Cardiac muscle cell (in vitro differentiated cells and primary cell): ENCODE data around the gene EFL1. TPM values are rescaled to one million over a fixed set of nuclear protein-coding genes. Genes with fewer than 3 reads are reported as not detected.
"Not testable (repeated sequence)": the region's sequence is repeated elsewhere in the genome, so short reads cannot be mapped to it uniquely, and the experiment has no call there.

Experiments used
- DNase-seq, 2 donors: peaks; one replicate each; pipeline versions ENCODE4 v3.0.0 to v3.0.0-alpha.2; 2010 to 2017; ENCODE audit warnings: low read depth in 1 of 2, low spot score in 1 of 2
- H3K27ac ChIP-seq: fragments of 200-600 bp; sonication (generic); 2 replicates; pipeline ENCODE4 v1.5.1; 2016
- H3K27me3 ChIP-seq: fragments of 200-600 bp; sonication (generic); 2 replicates; pipeline ENCODE4 v1.6.0; 2016; ENCODE audit warnings: control low read depth
- H3K36me3 ChIP-seq: fragments of 200-600 bp; sonication (generic); 2 replicates; pipeline ENCODE4 v1.5.1; 2016; ENCODE audit warnings: control low read depth
- H3K4me1 ChIP-seq: fragments of 200-600 bp; sonication (generic); 2 replicates; pipeline ENCODE4 v1.8.1; 2017; ENCODE audit warnings: low read depth, mild to moderate bottlenecking, mixed run types
- H3K4me3 ChIP-seq: fragments of 200-600 bp; sonication (generic); 2 replicates; pipeline ENCODE4 v1.5.1; 2016; ENCODE audit warnings: mild to moderate bottlenecking
- H3K9me3 ChIP-seq: fragments of 200-600 bp; sonication (generic); 2 replicates; pipeline ENCODE4 v1.5.1; 2017; ENCODE audit warnings: low read depth, mild to moderate bottlenecking, control low read depth
- polyA plus RNA-seq: library from polyadenylated mRNA; unstranded; fragments of >200 nt; fragmentation: Nextera tagmentation; extraction: Ambion mirVana; gene quantifications from 2 replicates; pipeline ENCODE4 v1.2.1, GENCODE V29; 2016
- total RNA-seq: library from RNA; depleted of rRNA; stranded (reverse); fragments of >200 nt; gene quantifications from 2 replicates; pipeline ENCODE4 v1.2.3, GENCODE V29; 2016
- TF ChIP-seq, protein P1 (sequence below): IDR thresholded peaks from 2 replicates; pipeline ENCODE4 v1.5.1; 2012; ENCODE audit warnings: low read depth, mild to moderate bottlenecking, low read length

Gene EFL1
- total and polyA plus RNA-seq, 2 experiments from 2014 or later, result 46.7 to 54.8 TPM

- not testable (repeated sequence) for H3K36me3 ChIP-seq
These were observed 20.6 kb downstream of the EFL1 start for GRCh38 chr15:82241836-82242499.

GRCh38 chr15:82239685-82240391 is 22.7 kb downstream of the EFL1 start:
- H3K27ac ChIP-seq, result peak overlapping the region; percentile 77
- H3K9me3 ChIP-seq, result no peaks in the 10 kb centered on the region
- no peak overlapping the region for H3K4me3 ChIP-seq
- no peak for DNase-seq
- peaks cover 41% of the 10 kb centered on the region for H3K4me1 ChIP-seq
- H3K27me3 ChIP-seq, result no peaks in the 10 kb centered on the region
- H3K36me3 ChIP-seq, result peaks cover 4% of the 10 kb centered on the region
- TF ChIP-seq, protein P1, sequence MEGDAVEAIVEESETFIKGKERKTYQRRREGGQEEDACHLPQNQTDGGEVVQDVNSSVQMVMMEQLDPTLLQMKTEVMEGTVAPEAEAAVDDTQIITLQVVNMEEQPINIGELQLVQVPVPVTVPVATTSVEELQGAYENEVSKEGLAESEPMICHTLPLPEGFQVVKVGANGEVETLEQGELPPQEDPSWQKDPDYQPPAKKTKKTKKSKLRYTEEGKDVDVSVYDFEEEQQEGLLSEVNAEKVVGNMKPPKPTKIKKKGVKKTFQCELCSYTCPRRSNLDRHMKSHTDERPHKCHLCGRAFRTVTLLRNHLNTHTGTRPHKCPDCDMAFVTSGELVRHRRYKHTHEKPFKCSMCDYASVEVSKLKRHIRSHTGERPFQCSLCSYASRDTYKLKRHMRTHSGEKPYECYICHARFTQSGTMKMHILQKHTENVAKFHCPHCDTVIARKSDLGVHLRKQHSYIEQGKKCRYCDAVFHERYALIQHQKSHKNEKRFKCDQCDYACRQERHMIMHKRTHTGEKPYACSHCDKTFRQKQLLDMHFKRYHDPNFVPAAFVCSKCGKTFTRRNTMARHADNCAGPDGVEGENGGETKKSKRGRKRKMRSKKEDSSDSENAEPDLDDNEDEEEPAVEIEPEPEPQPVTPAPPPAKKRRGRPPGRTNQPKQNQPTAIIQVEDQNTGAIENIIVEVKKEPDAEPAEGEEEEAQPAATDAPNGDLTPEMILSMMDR, result no peak

More at GRCh38 chr15:82241836-82242499, 20.6 kb downstream of the EFL1 start:
- H3K27me3 ChIP-seq, H3K27ac ChIP-seq, H3K9me3 ChIP-seq, H3K4me3 ChIP-seq: not testable (repeated sequence)
- DNase-seq, result peak in 1 of 2 donors; percentile 7
- H3K4me1 ChIP-seq, result peaks cover 50% of the 10 kb centered on the region

GRCh38 chr15:82237944-82238534 is 24.5 kb downstream of the EFL1 start:
- not testable (repeated sequence) for DNase-seq, H3K4me3 ChIP-seq, H3K27me3 ChIP-seq, H3K27ac ChIP-seq, H3K9me3 ChIP-seq, H3K36me3 ChIP-seq
- peaks cover 29% of the 10 kb centered on the region for H3K4me1 ChIP-seq

DNA sequence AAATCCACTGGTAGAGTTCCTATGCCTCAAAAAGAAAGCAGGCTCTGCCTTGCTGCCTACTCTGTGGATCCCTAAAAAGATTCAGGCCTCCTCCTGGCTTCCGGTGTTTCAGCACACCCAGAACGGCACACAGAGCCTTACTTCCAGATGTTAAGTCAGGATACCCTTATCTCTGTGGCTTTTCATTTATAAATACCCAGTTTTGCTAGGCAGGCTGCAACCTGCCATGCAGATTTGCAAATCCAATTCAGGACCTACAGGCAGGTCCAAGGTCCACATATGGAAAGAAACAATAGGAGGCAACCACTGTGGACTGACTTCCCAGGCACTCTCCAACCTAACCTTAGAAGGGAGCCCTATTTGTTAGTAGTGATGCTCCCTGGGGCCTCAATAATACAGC is 30.7 kb downstream of the EFL1 start:
- TF ChIP-seq, protein P1, result no peak
- Histone ChIP-seq H3K27me3 (no peaks in the 10 kb centered on the region), H3K4me3 (no peak overlapping the region), H3K9me3 (no peaks in the 10 kb centered on the region), H3K36me3 (peaks cover 15% of the 10 kb centered on the region), H3K4me1 (peaks cover 22% of the 10 kb centered on the region), H3K27ac (peak overlapping the region; percentile 15)
- no peak for DNase-seq

GRCh38 chr15:82231233-82231632 is 31.3 kb downstream of the EFL1 start:
- TF ChIP-seq, protein P1, result no peak
- DNase-seq, result no peak
- Histone ChIP-seq H3K27me3 (no peaks in the 10 kb centered on the region), H3K36me3 (peaks cover 15% of the 10 kb centered on the region), H3K4me1 (peaks cover 19% of the 10 kb centered on the region), H3K4me3 (no peak overlapping the region), H3K9me3 (no peaks in the 10 kb centered on the region), H3K27ac (no peak overlapping the region)

DNA sequence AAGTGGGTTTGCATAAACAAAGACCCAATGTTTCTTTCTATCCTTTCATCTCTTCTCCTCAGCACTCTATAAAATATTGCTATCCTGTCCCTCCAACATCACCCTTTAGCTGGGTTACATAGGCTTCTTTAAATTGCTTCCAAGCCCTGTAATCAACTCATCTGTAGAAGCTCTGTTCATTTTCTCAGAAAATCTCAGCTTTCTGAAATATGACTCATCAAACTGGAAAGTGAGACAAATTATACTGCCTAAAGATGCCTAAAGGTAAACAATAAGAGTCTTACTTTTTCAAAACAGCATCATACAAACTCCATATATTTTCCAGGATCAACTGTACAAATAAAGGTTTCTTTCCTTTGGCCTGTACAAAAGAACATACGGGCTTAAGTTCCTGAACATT is 33.8 kb downstream of the EFL1 start:
- no peak overlapping the region for H3K4me3 ChIP-seq
- TF ChIP-seq, protein P1, result no peak
- H3K36me3 ChIP-seq, result peaks cover 15% of the 10 kb centered on the region

More for the DNA sequence above, 33.8 kb downstream of the EFL1 start:
- H3K4me1 ChIP-seq, result peaks cover 12% of the 10 kb centered on the region
- DNase-seq, result no peak
- H3K27me3 ChIP-seq, result no peaks in the 10 kb centered on the region
- no peaks in the 10 kb centered on the region for H3K9me3 ChIP-seq
- no peak overlapping the region for H3K27ac ChIP-seq
